GM12891 (cell line): ENCODE data around the gene FLAD1.

ENCODE experiments used
- POLR2A ChIP-seq: IDR thresholded peaks from 2 replicates; pipeline ENCODE4 v1.6.1; 2011; ENCODE audit warnings: low read depth, low read length, control low read depth
- POLR2AphosphoS5 ChIP-seq: IDR thresholded peaks from 2 replicates; pipeline ENCODE4 v1.6.1; 2011; ENCODE audit warnings: low read depth, low read length, control low read depth

DNA sequence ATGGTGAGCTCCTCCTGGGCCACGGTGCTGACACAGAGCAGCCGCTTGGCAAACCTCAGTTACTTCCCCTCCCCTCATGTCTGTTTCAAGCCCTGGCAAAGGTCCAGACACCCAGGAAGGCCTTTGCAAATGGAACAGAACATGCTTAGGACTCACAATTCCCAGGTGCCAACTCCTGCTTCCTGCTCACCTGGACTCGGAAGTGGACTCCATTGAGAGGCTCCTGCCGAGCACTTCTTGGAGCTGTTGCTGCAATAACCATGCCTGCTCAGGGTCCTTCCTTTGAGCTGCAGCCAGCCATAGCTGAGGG lies 39.7 kb downstream of the FLAD1 start:
- TF ChIP-seq POLR2AphosphoS5 (no peak), POLR2A (no peak)
